NCI-H2171 treated with DMSO at 0.1 percent for 48 hours (cell line): ENCODE results near the gene EFTUD2.

Source experiments
- DNase-seq: peaks from one replicate; lab custom pipeline; 2025; lab: John Stamatoyannopoulos, UW

Gene EFTUD2

DNA sequence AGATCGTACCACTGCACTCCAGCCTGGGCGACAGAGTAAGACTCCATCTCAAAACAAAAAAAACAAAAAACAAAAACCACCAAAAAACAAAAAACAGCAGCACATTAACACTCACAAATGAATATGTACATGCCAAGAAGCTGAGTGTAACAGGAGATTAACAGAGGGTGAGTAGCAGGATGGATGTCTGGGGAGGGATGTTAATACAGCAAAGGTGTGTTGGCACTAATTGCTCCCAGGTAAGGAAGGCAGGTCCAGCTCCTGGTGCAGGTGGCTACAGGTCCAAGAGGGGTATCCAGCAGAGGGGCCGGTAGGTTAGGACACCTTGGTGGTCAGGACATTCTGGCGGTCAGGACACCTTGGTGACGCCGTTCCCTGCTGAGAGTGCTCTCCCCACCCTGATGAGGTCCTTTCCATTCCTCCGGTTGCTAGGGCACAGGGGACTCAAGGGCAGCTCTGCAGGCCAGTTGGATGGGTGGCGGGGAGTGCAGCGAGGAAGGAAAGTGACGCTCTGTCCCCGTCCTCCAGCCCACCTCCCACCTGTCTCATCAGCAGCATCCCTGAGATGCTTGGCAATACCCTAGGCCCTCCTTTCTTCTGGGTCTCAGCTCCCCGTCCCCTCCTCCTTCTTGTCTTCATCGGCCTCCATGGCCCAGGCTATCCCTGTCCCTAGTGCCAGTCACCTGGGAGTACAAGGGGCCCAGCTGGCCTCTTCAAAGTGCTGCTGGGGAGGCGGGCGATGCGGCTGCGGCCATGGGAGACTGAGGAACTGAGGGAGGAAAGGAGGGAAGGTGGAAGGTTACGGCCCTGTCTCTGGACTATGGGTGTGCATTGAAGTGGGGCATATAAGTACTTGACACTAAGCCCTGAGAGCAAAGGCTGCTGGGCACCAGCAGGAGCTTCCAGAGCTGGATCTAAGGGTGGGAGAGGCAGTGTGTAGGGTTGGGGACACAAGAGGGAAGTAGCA, 26.8 kb upstream of the EFTUD2 start:
- no peak for DNase-seq

GRCh38 chr17:44924107-44924544, 24.9 kb upstream of the EFTUD2 start:
- DNase-seq = peak; percentile 36

GRCh38 chr17:44922746-44923470, 23.7 kb upstream of the EFTUD2 start:
- DNase-seq = no peak

DNA sequence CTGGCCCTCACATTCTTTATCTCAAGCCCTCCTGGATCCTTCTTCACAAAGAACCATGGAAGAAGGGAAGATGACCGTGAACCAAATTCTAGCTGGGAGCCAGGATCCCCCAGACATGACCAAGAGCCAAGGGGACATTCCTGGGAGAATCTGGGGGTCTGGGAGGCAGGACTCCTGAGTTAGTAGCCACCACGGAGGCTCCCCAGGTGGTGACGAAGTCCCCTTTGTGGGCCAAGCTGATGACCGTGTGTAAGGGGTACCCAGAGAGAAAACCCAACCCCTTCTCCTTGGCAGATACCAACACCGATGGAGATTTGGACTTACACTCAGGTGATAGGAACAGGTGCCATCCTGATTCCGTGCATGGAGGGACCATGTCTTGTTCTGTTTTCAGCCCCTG, 22.9 kb upstream of the EFTUD2 start:
- no peak for DNase-seq

DNA sequence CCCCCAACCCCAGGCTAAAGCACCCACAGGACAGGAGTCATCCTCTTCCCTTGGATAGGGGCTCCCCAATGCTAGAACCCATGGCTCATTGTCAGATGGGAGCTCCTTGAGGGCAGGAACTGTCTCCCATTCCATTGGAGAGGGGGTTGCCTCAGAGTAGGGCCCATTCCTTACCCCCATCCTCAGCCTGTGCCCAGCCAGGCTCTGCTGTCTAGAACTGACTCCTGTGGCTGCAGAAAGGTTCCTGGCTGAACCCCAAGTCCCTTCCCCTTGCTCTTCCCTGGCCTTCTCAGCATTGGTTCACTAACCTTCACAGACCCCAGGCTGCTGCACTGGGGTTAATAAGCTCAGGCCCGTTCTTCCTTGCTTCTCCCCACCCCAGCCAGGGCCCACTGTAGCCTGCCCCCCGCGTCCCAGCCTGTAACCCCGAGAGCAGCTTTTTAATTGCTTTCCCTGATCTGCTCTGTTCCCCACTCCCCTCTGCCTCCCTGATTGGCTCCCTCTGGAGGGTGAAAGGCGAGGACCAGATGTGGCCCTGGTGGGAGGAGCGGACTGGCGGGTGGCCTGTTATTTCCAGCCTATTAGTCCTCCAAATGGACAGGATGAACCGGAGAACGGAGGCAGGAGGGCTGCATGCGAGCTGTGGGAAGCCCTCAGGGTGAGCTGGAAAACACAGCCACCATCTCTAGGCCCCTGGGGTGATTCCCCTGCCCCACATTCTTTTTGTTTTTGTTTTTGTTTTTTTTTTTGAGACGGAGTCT, 22.1 kb upstream of the EFTUD2 start:
- DNase-seq = peak; percentile 86

DNA sequence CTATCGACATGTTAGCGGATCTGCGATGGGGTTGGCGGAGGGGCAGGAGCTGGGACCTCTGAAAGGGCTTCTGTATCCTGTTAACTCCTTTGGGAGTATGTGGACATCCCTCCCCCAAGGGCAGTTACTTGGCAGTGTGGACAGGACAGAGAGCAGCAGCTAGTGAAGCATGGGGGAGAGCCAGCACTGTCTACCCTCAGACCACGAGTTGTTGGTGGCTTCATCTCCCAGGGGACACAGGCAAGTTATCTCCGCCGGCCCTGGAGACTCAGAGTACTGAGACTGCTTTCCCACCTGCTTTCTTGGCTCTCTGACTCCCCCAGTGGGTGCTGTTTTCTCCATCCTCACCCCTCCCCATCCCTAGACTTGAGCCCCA, 21.3 kb upstream of the EFTUD2 start:
- peak; percentile 21 for DNase-seq

GRCh38 chr17:44919885-44920564, 20.8 kb upstream of the EFTUD2 start:
- peak; percentile 24 for DNase-seq

DNA sequence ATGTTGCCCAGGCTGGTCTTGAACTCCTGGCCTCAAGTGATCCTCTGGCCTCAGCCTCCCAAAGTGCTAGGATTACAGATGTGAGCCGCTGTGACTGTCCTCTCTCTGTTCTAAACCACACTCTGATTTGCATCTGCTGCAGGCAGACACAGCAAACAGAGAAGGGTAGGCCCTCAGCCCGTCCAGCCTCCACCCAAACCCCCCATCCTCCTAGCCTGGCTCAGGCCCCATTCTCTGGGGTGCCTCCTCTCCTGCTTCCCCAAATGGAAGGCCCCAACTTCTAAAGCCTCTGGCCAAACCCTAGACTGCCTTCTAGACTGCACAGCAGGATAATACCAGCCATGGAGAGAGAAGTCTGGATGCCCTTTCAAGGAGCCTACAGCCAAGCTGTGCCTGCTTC, 20.2 kb upstream of the EFTUD2 start:
- DNase-seq = no peak

GRCh38 chr17:44918006-44918405, 18.8 kb upstream of the EFTUD2 start:
- no peak for DNase-seq

GRCh38 chr17:44917456-44917855, 18.2 kb upstream of the EFTUD2 start:
- no peak for DNase-seq

- DNase-seq = no peak
These were observed 17.6 kb upstream of the EFTUD2 start for GRCh38 chr17:44916781-44917241.

DNA sequence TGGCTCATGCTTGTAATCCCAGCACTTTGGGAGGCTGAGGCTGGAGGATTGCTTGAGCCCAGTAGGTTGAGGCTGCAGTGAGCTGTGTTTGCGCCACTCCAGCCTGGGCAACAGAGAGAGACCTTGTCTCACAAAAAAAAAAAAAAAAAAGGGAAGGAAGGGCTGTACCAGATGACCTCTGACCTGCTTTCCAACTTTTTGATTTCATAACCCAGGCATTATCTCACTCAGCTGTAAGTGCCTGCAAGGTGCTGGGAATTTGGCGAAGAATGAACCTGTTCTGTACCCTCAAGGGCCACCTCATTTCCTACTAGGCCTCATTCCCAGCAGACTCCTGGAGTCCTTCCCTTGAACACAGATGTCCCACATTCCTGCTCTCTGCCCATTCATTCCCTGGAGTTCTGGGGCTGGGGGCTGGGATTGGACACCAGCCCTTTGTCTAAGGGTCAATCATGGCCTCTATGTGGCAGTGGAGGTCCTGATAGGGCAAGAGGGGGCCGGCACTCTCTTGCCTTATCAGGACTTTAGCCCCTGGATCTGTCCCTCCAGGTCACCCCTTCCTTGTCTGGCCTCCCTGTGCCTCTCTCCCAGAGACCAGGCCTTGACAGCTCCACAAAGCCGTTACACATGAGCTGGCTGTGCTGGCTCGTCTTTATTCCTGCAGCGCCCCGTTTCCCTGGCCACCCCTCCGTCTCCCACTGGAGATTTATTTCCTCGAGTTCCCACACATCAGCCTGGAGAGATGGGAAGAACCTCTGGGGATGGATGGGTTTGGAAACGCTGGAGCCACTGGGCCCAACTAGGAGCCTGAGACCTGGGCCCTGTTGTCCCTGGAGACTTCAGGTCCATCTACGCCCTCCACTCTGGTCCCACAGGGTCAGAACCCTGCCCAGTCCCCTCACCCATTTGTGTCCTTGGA, 16.9 kb upstream of the EFTUD2 start:
- no peak for DNase-seq

DNA sequence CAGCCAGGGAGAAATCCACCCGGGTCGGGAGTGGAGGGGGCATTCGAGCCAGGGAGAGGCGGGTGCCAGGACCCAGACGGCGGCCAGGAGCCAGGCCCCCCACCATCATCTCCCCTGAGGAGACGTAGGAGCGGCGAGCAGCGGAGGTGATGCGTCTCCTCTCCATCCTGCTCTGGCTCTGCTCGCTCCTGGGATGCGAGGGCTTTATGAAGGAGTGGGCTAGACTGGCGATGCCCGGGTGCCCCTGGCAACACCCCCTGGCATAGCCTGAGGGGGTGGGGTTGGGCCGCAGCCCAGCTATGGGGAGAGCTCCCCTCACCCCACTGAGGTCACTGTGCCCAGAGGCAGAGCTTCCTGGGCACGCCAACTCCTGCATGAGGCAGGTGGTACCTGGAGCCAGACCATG, 16.1 kb upstream of the EFTUD2 start, which contains the start of gene GFAP:
TSS of gene GFAP (minus strand) at position 180 of the 406 bp plus-strand sequence. CDS start at position 166, 14 bp downstream.
- no peak for DNase-seq

GRCh38 chr17:44914698-44915271, 15.5 kb upstream of the EFTUD2 start:
- no peak for DNase-seq

GRCh38 chr17:44914148-44914547, 14.9 kb upstream of the EFTUD2 start:
- DNase-seq = peak; percentile 14

DNA sequence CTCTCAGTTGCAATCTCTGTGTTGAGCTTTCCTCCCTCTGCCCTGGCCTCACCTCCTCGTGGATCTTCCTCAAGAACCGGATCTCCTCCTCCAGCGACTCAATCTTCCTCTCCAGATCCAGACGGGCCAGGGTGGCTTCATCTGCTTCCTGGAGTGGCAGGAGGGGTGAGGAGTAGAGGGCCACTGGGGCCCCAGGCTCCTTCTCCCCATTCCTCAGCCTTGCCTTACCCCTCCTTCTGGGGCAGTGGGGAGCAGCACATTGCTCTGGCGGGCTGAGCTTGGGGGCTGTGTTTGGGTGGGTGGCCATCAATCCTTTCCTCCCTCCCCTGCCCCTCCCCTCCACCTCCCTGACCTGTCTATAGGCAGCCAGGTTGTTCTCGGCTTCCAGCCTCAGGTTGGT, 14.4 kb upstream of the EFTUD2 start:
- no peak for DNase-seq

DNA sequence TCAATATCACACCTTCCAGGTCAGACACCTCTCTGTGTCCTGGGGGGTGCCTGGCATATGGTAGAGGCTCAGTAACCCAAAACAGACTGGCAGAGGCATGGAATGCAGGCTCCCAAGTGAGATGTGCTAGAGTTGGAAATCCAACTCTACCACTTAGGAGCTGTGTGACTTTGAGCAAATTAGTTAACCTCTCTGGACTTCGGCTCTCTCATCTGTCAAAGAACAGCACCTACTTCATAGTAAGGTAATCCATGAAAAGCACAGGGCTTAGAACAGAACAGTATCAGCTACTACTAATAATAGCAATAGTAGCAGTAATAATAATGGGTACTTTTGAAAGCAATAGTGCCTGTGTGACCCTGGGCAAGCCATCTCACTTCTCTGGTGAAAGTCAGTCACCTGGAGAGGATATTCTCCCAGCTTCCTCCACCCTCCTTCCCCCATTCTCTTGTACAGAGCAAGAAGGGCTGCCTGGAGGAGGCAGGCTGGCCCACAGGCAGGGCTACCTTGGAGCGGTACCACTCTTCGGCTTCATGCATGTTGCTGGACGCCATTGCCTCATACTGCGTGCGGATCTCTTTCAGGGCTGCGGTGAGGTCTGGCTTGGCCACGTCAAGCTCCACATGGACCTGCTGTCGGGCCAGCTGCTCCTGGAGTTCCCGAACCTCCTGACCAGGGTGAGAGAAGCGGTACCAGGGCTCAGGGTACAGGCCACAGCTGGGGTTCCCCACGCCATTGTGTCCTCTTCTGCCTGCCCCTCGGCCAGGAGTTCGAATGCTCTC, 13.7 kb upstream of the EFTUD2 start:
- no peak for DNase-seq

DNA sequence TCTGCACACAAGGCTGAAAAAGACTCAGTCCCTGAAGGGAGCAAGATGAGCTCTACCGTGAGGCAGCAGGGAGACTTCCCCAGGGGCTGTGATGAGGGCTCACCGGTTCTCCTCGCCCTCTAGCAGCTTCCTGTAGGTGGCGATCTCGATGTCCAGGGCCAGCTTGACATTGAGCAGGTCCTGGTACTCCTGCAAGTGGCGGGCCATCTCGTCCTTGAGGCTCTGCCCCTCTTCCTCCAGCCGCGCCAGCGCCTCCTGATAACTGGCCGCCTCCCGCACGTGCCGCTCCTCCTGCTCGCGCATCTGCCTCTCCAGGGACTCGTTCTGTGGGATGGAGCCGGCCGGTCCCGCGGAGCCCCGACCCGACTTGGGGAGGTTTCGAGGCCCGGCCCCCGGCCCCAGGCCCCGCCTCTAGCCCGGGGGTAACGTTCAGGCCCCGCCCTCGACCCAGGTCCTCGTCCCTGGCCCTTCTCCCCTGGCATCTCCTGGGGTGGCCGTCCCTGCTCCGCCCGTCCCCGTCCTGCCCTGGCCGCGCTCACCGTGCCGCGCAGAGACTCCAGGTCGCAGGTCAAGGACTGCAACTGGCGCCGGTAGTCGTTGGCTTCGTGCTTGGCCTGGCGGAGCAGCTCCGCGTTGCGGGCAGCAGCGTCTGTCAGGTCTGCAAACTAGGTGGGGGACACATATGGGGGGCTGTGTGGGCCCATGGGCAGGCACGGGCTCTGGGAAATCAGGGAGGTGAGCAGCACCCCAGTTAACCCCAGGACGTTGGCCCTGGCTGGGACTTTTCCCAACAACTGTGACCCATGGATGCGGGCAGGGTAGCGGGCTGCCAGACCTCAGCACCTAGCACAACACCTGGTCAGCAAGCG, 12.1 kb upstream of the EFTUD2 start:
- DNase-seq = no peak
